SK-N-SH (cell line): ENCODE data around the gene ABCG1.

Experiments used
- CTCF ChIP-seq: fragments of 200-600 bp; sonication (generic); IDR thresholded peaks from 2 replicates; pipeline ENCODE4 v1.6.1; 2017; ENCODE audit warnings: antibody characterized with exemption, mild to moderate bottlenecking, moderate library complexity
- EP300 ChIP-seq, 2 experiments: IDR thresholded peaks; 2 replicates each; pipeline versions ENCODE4 v1.4.0 to v1.6.1; 2012; ENCODE audit warnings: borderline replicate concordance in 1 of 2, low read depth in 1 of 2, low read length in 1 of 2
- EZH2phosphoT487 ChIP-seq: fragments of 200-600 bp; sonication (generic); IDR thresholded peaks from 2 replicates; pipeline ENCODE4 v1.6.1; 2017; ENCODE audit warnings: low read depth, mixed run types, mild to moderate bottlenecking, antibody characterized with exemption, moderate library complexity, borderline replicate concordance
- GABPA ChIP-seq: IDR thresholded peaks from 2 replicates; pipeline ENCODE4 v1.4.0; 2012; ENCODE audit warnings: low read depth, mild to moderate bottlenecking
- MEF2A ChIP-seq: IDR thresholded peaks from 2 replicates; pipeline ENCODE4 v1.4.0; 2012; ENCODE audit warnings: low read depth, borderline replicate concordance
- NRF1 ChIP-seq: IDR thresholded peaks from 2 replicates; pipeline ENCODE4 v1.6.1; 2012; ENCODE audit warnings: low read depth, mild to moderate bottlenecking, low read length
- RXRA ChIP-seq: IDR thresholded peaks from 2 replicates; pipeline ENCODE4 v1.4.0; 2012; ENCODE audit warnings: low read depth, mild to moderate bottlenecking, borderline replicate concordance
- TF ChIP-seq, protein P1 (sequence below): IDR thresholded peaks from 2 replicates; pipeline ENCODE4 v1.4.0; 2012; ENCODE audit warnings: low read depth

- no peak for TF ChIP-seq CTCF
- no peak for TF ChIP-seq NRF1
- TF ChIP-seq MEF2A: no peak
- no peak for TF ChIP-seq EP300 (IDR thresholded peaks at IDR 0.05; ENCODE audit: borderline replicate concordance in 1 of 2, low read depth in 1 of 2, low read length in 1 of 2)
- TF ChIP-seq GABPA: no peak
- TF ChIP-seq, protein P1, sequence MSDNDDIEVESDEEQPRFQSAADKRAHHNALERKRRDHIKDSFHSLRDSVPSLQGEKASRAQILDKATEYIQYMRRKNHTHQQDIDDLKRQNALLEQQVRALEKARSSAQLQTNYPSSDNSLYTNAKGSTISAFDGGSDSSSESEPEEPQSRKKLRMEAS: no peak
- no peak for TF ChIP-seq RXRA
- no peak for TF ChIP-seq EZH2phosphoT487
Observed at GRCh38 chr21:42320791-42321190, 101.9 kb downstream of the ABCG1 start.
